Ishikawa (cell line): ENCODE measurements around the gene TFE3.
A peak's percentile ranks its signal among the peaks of the same experiment; 100 is the strongest.

Source experiments
- CEBPB ChIP-seq: IDR thresholded peaks from 2 replicates; pipeline ENCODE4 v1.6.1; 2012
- CREB1 ChIP-seq: IDR thresholded peaks from 2 replicates; pipeline ENCODE4 v1.6.1; 2012; ENCODE audit warnings: low read depth
- EGR1 ChIP-seq: IDR thresholded peaks from 2 replicates; pipeline ENCODE4 v1.6.1; 2012
- EP300 ChIP-seq: IDR thresholded peaks from 2 replicates; pipeline ENCODE4 v1.6.1; 2012; ENCODE audit warnings: borderline replicate concordance
- FOXM1 ChIP-seq: IDR thresholded peaks from 2 replicates; pipeline ENCODE4 v1.6.1; 2012; ENCODE audit warnings: low read depth, borderline replicate concordance
- MAX ChIP-seq: IDR thresholded peaks from 2 replicates; pipeline ENCODE4 v1.6.1; 2012
- NFIC ChIP-seq: IDR thresholded peaks from 2 replicates; pipeline ENCODE4 v1.6.1; 2012
- RAD21 ChIP-seq: IDR thresholded peaks from 2 replicates; pipeline ENCODE4 v1.6.1; 2012; ENCODE audit warnings: low read depth
- REST ChIP-seq: IDR thresholded peaks from 2 replicates; pipeline ENCODE4 v1.6.1; 2012; ENCODE audit warnings: low read depth, mild to moderate bottlenecking
- TAF1 ChIP-seq: IDR thresholded peaks from 2 replicates; pipeline ENCODE4 v1.6.1; 2012; ENCODE audit warnings: low read depth, mild to moderate bottlenecking
- TCF12 ChIP-seq: IDR thresholded peaks from 2 replicates; pipeline ENCODE4 v1.6.1; 2012; ENCODE audit warnings: low read depth
- TEAD4 ChIP-seq: IDR thresholded peaks from 2 replicates; pipeline ENCODE4 v1.6.1; 2012
- YY1 ChIP-seq: IDR thresholded peaks from 2 replicates; pipeline ENCODE4 v1.6.1; 2012; ENCODE audit warnings: low read depth
- ZBTB7A ChIP-seq: IDR thresholded peaks from 2 replicates; pipeline ENCODE4 v1.6.1; 2012; ENCODE audit warnings: low read depth
- TF ChIP-seq, protein P1 (sequence below): IDR thresholded peaks from 2 replicates; pipeline ENCODE4 v1.6.1; 2012

TFE3 gene

DNA sequence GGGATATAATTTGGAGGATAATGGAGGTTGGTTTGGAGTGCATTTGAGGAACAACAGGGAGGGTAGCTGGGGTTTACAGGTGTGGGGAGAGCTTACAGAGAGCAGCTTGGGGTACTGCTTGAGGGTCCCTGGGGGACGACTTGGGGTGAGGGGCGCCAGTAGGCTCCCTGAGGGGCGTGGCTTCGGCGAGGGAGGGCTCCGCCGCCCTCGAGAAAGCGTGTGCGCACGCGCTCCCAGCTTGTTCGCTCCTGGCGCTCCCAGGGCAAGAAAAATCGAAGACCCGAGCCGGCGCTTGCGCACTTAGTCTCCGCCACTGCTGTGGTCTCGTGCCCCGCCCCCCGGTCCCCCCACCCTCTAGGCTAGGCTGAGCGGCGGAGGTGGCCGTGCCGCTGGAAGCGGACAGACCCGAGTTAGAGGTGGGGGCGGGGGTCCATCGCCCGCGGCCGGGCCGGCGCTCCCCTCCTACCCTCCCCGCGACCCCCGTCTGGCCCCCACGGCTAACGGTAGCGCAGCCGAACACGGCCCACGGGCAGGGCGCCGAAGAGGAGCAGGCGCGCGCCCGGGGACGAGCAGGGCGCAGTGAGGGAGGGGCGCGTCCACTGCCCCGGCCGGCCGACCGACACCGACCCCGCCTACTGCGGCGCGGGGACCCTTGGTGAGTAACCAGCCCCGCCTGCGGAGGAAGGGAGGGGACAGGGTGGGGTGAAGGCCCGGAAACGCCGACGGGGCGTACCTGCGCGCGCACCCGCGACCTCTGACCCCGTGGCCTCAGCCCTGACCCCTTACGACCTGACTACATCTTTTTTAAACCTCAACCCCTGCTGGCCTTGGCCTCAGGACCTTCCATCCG, 10.3 kb upstream of the TFE3 start:
- TF ChIP-seq FOXM1 (no peak), MAX (peak; percentile 83)

DNA sequence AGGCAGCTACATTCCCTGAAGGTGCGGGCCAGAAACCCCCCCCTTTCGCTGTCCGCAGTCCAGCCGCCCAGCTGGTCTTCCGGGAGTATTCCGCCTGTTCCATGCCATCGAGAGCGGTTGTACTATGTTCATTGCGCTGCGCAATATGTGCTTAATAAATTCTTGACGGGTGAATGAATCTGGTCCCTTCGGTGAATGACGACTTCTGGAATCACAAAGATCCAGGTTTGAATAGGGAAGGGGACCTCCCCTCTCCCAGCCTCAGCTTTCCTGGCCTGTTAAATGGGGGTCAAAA, 777 bp upstream of the TFE3 start:
- TF ChIP-seq, protein P1, sequence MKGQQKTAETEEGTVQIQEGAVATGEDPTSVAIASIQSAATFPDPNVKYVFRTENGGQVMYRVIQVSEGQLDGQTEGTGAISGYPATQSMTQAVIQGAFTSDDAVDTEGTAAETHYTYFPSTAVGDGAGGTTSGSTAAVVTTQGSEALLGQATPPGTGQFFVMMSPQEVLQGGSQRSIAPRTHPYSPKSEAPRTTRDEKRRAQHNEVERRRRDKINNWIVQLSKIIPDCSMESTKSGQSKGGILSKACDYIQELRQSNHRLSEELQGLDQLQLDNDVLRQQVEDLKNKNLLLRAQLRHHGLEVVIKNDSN = no peak
- TF ChIP-seq CREB1 = no peak
- no peak for TF ChIP-seq RAD21
- TF ChIP-seq EGR1 = no peak
- no peak for TF ChIP-seq YY1
- TF ChIP-seq CEBPB = no peak
- no peak for TF ChIP-seq REST
- TF ChIP-seq EP300 = no peak
- TF ChIP-seq TAF1 = no peak
- no peak for TF ChIP-seq TEAD4
- TF ChIP-seq MAX = no peak
- TF ChIP-seq ZBTB7A = no peak
- no peak for TF ChIP-seq NFIC
- TF ChIP-seq TCF12 = no peak
- TF ChIP-seq FOXM1 = no peak

- TF ChIP-seq TCF12 = no peak
- no peak for TF ChIP-seq ZBTB7A
- no peak for TF ChIP-seq NFIC
- no peak for TF ChIP-seq FOXM1
- no peak for TF ChIP-seq MAX
- TF ChIP-seq YY1 = no peak
- no peak for TF ChIP-seq TEAD4
- TF ChIP-seq EGR1 = no peak
- TF ChIP-seq CEBPB = no peak
- no peak for TF ChIP-seq CREB1
- TF ChIP-seq REST = no peak
- TF ChIP-seq, protein P1 = no peak
- no peak for TF ChIP-seq TAF1
- TF ChIP-seq RAD21 = no peak
- no peak for TF ChIP-seq EP300
Measured at GRCh38 chrX:49042581-49043219, 457 bp downstream of the TFE3 start.

DNA sequence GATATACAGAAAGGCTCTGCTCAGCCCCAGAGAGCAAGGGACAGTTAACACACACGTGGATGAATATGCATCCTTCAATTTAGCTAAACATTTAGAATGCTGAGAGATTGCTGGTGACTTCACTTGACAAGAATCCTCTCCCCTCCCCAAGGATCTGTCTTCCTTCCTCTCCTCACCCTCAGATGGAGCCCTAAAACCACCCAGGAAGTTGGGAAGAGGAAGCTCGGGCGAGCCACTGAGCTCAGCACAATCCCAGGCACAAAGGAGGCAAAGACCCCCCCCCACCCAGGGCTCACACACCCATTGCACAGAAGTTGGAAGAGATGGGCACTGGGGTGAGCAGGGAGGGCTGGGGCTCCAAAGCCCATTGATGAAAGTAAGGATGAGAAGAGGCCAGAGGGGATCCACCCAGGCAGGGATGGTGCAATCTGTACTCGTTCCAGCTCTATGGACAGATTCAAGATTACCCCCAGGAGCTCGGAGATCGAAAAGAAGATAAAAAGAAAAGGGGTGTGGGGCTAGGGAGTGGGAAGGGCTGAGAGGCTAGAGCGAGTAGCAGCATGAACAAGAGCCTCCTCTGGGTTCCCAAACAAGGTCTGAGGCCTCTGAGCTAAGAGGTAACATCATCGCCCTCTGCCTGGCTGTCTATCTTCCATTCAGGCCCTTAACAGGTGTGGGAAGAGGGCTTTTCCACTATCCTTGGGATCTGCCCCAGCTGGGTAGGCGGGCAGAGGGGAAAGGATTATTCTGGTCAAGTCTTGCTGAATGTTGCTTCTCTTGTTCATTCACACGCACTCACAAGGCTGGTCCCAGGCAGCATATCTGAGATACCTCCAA, 1.2 kb downstream of the TFE3 start:
- no peak for TF ChIP-seq NFIC

GRCh38 chrX:49040376-49040955, 2.7 kb downstream of the TFE3 start:
- TF ChIP-seq RAD21 (no peak), FOXM1 (no peak), TAF1 (no peak), CREB1 (no peak)
